Upper lobe of left lung (tissue), 6 donors: ENCODE results near the gene RNF31. TPM values are rescaled to one million over a fixed set of nuclear protein-coding genes. Genes with fewer than 3 reads are reported as not detected.
A peak's percentile ranks its signal among the peaks of the same experiment; 100 is the strongest.
"Not testable (repeated sequence)": the region's sequence is repeated elsewhere in the genome, so short reads cannot be mapped to it uniquely, and the experiment has no call there.

Source experiments
- ATAC-seq, 2 donors: fragments of 200-7000 bp; cut with Tn5 transposase; one replicate each; pipeline ENCODE4 v1.9.1; 2022; ENCODE audit warnings: mild to moderate bottlenecking in 2 of 2, moderate library complexity in 2 of 2; ENCODE audit not compliant: low FRiP score in 2 of 2
- DNase-seq, 2 donors: peaks; one replicate each; pipeline ENCODE4 v3.0.0-alpha.2; 2019 to 2020
- H3K27ac ChIP-seq, 4 donors: fragments of 200-600 bp; sonication (generic); one replicate each; pipeline ENCODE4 v1.5.1; 2016 to 2019
- H3K27me3 ChIP-seq, 4 donors: fragments of 200-600 bp; sonication (generic); one replicate each; pipeline ENCODE4 v1.5.1; 2017 to 2019
- H3K36me3 ChIP-seq, 4 donors: fragments of 200-600 bp; sonication (generic); one replicate each; pipeline ENCODE4 v1.5.1; 2016 to 2019
- H3K4me1 ChIP-seq, 4 donors: fragments of 200-600 bp; sonication (generic); one replicate each; pipeline ENCODE4 v1.5.1; 2018 to 2019
- H3K4me3 ChIP-seq, 4 donors: fragments of 200-600 bp; sonication (generic); one replicate each; pipeline ENCODE4 v1.5.1; 2017 to 2019; ENCODE audit warnings: mild to moderate bottlenecking in 2 of 4, moderate library complexity in 1 of 4
- H3K9me3 ChIP-seq, 4 donors: fragments of 200-600 bp; sonication (generic); one replicate each; pipeline ENCODE4 v1.5.1; 2018 to 2019
- EP300 ChIP-seq, 4 donors: sonication (generic); formaldehyde crosslinking; IDR thresholded peaks; one replicate each; pipeline ENCODE4 v1.5.1; 2017; ENCODE audit warnings: antibody characterized with exemption in 4 of 4, control low read depth in 2 of 4
- POLR2A ChIP-seq, 4 donors: fragments of 450-650 bp; IDR thresholded peaks; one replicate each; pipeline ENCODE4 v1.5.1; 2016 to 2017; ENCODE audit warnings: antibody characterized with exemption in 4 of 4, mild to moderate bottlenecking in 2 of 4
- POLR2AphosphoS5 ChIP-seq, 2 donors: sonication (generic); formaldehyde crosslinking; IDR thresholded peaks; one replicate each; pipeline ENCODE4 v1.5.1; 2017; ENCODE audit warnings: antibody characterized with exemption in 2 of 2
- WGBS, 2 donors: methylation state at CpG; one replicate each; pipeline ENCODE4 v1.1.5; 2017 to 2018; 5-methylcytosine and 5-hydroxymethylcytosine counted together
- total RNA-seq, 6 donors: library from RNA; depleted of rRNA in 4 of 6; stranded (reverse); fragments of >200 nt in 4 of 6; gene quantifications; one replicate each; pipeline versions ENCODE4 v1.1.0 to v1.2.1, GENCODE V29; 2016 to 2021
- TF ChIP-seq, protein P1 (sequence below), 6 experiments: fragments of 450-650 bp in 4 of 6; fragments of 200-600 bp in 2 of 6; sonication (generic) in 2 of 6; IDR thresholded peaks; one replicate each; pipeline ENCODE4 v1.5.1; 2016 to 2019; ENCODE audit warnings: antibody characterized with exemption in 6 of 6
- donor health status: DM: no; HTN: no; CAD: no; lungs with moderate emphysema.
- donor health status: DM: no; HTN: yes; CAD: no; lungs with severe emphysema.

RNF31 gene
- total RNA-seq, 6 donors from 2014 or later = 52.1 to 173 (median 63.9) TPM

DNA sequence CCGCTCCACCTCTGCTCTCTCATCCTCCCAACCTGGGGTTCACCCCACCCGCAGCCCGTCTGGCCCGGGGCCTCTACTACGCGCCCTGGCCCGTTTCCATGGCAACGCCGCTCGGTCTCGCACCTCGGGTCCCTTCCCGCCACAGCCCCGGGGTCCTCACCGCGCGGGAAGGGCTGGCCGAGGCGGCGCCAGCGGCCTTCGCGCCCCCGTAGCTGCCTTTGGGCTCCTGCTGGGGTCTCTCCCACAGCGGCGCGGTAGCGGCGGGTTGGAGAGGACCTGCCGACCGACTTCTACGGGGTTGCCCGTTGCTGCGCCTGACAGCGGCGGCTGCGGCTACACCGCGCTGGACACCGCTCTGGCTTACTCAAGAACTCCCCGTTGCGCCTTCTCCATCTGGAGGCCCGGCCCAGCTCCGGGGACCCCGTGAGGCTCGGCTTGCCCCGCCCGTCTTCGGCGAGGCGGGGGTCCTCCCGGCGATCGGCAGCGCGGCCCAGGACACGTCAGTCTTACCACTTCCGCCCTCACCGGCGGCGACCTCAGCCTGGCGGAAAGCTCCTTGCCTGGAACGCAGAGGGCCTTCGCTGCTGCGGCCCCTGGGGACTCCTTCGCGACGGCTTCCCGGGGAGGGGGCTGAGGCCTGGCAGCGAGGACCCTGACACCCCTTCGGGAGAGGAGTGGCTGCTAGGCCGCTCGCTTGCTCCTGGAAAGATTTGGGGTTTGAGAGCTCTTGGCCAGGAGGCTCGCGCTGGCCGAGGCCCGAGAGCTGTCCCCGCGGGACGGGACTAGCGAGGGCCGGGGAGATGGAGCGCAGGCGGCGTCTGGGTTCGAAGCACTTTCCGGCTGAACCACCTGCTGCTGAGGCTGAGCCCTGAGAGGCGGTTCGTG lies 48.1 kb downstream of the RNF31 start, which contains the start of gene TM9SF1:
TSS of gene TM9SF1 (minus strand) at position 256 of the 885 bp plus-strand sequence. CDS start 422 bp downstream, outside the sequence.
- TF ChIP-seq, protein P1, sequence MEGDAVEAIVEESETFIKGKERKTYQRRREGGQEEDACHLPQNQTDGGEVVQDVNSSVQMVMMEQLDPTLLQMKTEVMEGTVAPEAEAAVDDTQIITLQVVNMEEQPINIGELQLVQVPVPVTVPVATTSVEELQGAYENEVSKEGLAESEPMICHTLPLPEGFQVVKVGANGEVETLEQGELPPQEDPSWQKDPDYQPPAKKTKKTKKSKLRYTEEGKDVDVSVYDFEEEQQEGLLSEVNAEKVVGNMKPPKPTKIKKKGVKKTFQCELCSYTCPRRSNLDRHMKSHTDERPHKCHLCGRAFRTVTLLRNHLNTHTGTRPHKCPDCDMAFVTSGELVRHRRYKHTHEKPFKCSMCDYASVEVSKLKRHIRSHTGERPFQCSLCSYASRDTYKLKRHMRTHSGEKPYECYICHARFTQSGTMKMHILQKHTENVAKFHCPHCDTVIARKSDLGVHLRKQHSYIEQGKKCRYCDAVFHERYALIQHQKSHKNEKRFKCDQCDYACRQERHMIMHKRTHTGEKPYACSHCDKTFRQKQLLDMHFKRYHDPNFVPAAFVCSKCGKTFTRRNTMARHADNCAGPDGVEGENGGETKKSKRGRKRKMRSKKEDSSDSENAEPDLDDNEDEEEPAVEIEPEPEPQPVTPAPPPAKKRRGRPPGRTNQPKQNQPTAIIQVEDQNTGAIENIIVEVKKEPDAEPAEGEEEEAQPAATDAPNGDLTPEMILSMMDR (IDR thresholded peaks at IDR 0.05) = peak in 2 of 6 experiments; percentile 24 to 31
- TF ChIP-seq EP300 (IDR thresholded peaks at IDR 0.05) (no peak), POLR2A (IDR thresholded peaks at IDR 0.05) (peak; percentile 68 to 86 (median 72)), POLR2AphosphoS5 (IDR thresholded peaks at IDR 0.05) (peak; percentile 95 to 97)
- peak within 1 kb of the TSS; percentile 97 to 100 (median 99) for H3K27ac ChIP-seq
- H3K4me1 ChIP-seq = peaks cover 26 to 41% (median 30%) of the 10 kb centered on the region in 4 donors
- ATAC-seq (peak; percentile 95 to 98), DNase-seq (peak; percentile 91 to 98)
- peaks cover 0 to 32% (median 10%) of the 10 kb centered on the region in 4 donors for H3K36me3 ChIP-seq
- H3K4me3 ChIP-seq = peak within 1 kb of the TSS; percentile 65 to 87 (median 79)
- H3K27me3 ChIP-seq = no peaks in the 10 kb centered on the region
- H3K9me3 ChIP-seq = no peaks in the 10 kb centered on the region
- 0 to 1% methylated on average over 21 to 52 of the region's 89 CpGs for WGBS, 2 donors

DNA sequence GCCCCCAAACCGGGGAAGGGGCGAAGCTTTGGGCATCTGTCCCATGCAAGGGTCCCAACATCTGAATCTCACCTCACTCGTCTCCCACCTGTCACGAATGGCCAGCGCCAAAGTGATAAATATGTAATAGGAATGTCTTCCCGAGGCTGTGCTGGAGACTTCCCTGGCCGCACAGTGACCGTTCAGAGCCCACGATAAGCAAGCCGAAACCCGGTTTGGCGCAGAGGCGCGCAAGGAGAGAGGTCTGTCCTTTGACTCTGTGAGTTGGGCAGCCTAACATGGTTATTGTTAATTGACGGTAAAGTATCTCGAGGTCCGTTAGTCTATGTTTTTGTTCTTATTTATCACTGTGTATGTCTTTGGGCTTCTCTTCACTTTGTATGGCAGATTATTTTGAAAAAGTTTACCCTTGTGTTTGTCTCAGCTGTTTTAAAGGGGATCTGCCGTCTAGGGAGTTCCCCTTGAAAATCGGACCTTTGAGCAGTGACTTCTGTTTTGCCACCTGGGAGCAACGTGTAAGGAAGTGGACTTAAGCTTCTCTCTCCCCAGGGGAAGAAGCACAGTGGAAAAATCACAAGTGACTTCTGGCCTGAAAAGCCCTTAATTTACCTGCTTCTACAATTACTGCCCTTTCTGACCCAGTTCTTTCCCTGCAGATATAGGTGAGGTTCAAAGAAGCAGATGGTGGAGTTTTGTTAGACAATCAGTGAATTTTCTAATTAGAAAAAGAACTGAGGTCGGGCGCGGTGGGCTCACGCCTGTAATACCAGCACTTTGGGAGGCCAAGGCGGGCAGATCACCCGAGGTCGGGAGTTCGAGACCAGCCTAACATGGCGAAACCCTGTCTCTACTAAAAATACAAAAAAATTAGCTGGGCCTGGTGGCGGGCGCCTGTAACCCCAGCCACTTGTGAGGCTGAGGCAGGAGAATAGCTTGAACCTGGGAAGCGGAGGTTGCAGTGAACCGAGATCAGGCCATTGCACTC lies 49.1 kb downstream of the RNF31 start:
- Histone ChIP-seq H3K9me3 (no peaks in the 10 kb centered on the region), H3K4me3 (peak overlapping the region; percentile 65 to 87 (median 79)), H3K27ac (peak overlapping the region; percentile 97 to 100 (median 99)), H3K4me1 (peaks cover 26 to 41% (median 30%) of the 10 kb centered on the region in 4 donors), H3K36me3 (peaks cover 0 to 31% (median 11%) of the 10 kb centered on the region in 4 donors), H3K27me3 (no peaks in the 10 kb centered on the region)
- ATAC-seq (peak; percentile 39 to 53), DNase-seq (no peak)
- TF ChIP-seq POLR2A (IDR thresholded peaks at IDR 0.05) = no peak
- TF ChIP-seq, protein P1 (IDR thresholded peaks at IDR 0.05) = no peak
- 37 to 39% methylated on average over 28 to 30 of the region's 33 CpGs for WGBS, 2 donors

DNA sequence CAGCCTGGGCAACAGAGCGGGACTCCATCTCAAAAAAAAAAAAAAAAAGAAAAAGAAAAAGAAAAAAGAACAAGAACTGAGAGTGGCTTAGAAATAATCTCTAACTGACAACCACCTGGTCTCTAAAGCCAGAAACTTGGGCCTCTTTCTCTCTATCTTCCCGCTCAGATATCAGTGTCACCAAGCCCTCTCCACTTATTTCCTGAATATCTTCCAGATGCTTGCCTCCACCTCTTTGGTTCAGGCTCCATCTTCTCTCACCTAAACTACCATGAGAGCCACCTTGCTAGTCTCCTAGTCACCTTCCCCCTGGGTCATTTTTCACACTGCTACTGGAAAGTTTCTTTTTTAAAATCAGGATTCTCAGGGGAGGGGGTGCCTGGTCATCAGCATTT lies 49.8 kb downstream of the RNF31 start:
- Histone ChIP-seq H3K4me3 (no peak overlapping the region), H3K27ac (no peak overlapping the region), H3K27me3 (no peaks in the 10 kb centered on the region), H3K36me3 (peaks cover 0 to 31% (median 11%) of the 10 kb centered on the region in 4 donors), H3K9me3 (no peaks in the 10 kb centered on the region), H3K4me1 (peaks cover 26 to 41% (median 30%) of the 10 kb centered on the region in 4 donors)
- DNase-seq = no peak
- no peak for TF ChIP-seq EP300 (IDR thresholded peaks at IDR 0.05)
- no peak for TF ChIP-seq POLR2AphosphoS5 (IDR thresholded peaks at IDR 0.05)
- no peak for TF ChIP-seq POLR2A (IDR thresholded peaks at IDR 0.05)
- TF ChIP-seq, protein P1 (IDR thresholded peaks at IDR 0.05) = no peak
- ATAC-seq = no peak
- WGBS, 2 donors = 100% methylated on average over 2 of the region's 2 CpGs

DNA sequence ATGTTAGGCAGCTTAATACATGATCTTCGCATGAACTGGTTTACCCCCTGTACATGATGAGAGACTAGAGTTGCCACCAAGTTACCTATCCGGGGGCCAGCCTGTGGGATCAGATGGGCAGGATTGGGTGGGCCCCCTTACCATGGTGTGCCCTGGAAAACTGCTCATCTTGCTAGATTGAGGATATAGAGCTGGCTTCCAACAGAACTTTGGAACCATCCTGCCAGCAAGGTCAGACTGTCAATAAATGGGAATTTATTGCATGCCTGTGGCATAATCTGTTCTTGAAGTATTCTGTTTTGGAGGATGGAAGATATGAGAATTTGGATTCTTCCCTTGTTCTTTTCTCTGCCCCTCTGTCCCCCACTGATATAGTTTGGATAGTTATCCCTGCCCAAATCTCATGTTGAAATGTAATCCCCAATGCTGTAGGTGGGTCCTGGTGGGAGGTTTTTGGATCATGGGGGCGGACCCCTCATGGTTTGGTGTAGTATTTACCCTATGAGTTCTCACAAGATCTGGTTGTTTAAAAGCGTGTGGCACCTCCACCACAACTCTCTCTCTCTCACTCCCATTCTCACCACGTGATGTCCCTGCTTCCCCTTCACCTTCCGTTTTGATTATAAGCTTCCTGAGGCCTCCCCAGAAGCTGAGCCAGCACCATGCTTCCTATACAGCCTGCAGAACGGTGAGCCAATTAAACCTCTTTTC lies 51.7 kb downstream of the RNF31 start:
- H3K36me3 ChIP-seq = peaks cover 0 to 23% (median 4%) of the 10 kb centered on the region in 4 donors
- H3K27me3 ChIP-seq = no peaks in the 10 kb centered on the region
- DNase-seq = no peak
- peaks cover 25 to 40% (median 29%) of the 10 kb centered on the region in 4 donors for H3K4me1 ChIP-seq
- ATAC-seq = no peak
- H3K9me3 ChIP-seq = no peaks in the 10 kb centered on the region
- 77 to 81% methylated on average over 7 of the region's 7 CpGs for whole genome bisulfite sequencing, 2 donors
- H3K4me3 ChIP-seq = no peak overlapping the region
- H3K27ac ChIP-seq = no peak overlapping the region
- TF ChIP-seq POLR2A (IDR thresholded peaks at IDR 0.05) (no peak), EP300 (IDR thresholded peaks at IDR 0.05) (no peak), POLR2AphosphoS5 (IDR thresholded peaks at IDR 0.05) (no peak)
- TF ChIP-seq, protein P1 (IDR thresholded peaks at IDR 0.05) = no peak

DNA sequence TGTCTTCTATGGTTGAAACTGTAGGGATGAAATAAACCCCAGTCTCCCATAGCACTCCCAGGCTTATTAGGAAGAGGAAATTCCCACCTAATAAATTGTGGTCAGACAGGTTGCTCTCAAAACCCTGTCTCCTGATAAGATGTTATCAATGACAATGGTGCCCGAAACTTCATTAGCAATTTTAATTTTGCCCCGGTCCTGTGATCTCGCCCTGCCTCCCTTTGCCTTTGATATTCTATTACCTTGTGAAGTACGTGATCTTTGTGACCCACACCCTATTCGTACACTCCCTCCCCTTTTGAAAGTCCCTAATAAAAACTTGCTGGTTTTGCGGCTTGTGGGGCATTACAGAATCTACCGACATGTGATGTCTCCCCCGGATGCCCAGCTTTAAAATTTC lies 55.2 kb downstream of the RNF31 start:
- 93 to 95% methylated on average over 8 of the region's 8 CpGs for WGBS, 2 donors
- ATAC-seq, H3K27ac ChIP-seq, H3K27me3 ChIP-seq, H3K4me3 ChIP-seq, H3K9me3 ChIP-seq, DNase-seq: not testable (repeated sequence)
- Histone ChIP-seq H3K4me1 (peaks cover under 1 to 12% (median 5%) of the 10 kb centered on the region in 4 donors), H3K36me3 (peaks cover 9 to 52% (median 25%) of the 10 kb centered on the region in 4 donors)

DNA sequence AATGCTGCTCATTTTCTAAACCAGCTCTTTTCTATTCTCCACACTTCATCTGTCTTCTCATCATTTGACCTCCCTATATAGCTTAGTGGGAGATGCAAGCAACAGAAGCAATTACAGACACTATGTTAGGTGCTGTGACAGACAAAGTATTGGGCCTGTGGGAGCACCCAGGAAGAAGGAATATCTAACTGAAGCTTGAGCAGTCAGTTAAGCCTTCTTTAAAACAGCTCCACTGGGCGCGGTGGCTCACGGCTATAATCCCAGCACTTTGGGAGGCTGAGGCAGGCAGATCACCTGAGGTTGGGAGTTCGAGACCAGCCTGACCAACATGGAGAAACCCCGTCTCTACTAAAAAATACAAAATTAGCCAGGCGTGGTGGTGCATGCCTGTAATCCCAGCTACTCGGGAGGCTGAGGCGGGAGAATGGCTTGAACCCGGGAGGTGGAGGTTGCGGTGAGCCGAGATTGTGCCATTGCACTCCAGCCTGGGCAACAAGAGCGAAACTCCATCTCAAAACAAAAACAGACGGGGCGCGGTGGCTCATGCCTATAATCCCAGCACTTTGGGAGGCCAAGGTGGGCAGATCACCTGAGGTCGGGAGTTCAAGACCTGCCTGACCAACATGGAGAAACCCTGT lies 56.1 kb downstream of the RNF31 start:
- not testable (repeated sequence) for DNase-seq, H3K27me3 ChIP-seq, H3K9me3 ChIP-seq, ATAC-seq, H3K4me1 ChIP-seq, H3K27ac ChIP-seq, H3K4me3 ChIP-seq
- 92 to 96% methylated on average over 16 of the region's 16 CpGs for WGBS, 2 donors
- H3K36me3 ChIP-seq = peaks cover 12 to 60% (median 32%) of the 10 kb centered on the region in 4 donors
